ENCODE measurements around the gene CYTH1.

The CYTH1 gene

GRCh38 chr17:78748730-78749317 is 33.2 kb downstream of the CYTH1 start (continued):
- no peak for TF ChIP-seq ZNF148 (tag by site-specific recombination; IDR thresholded peaks at IDR 0.05; ENCODE audit: borderline replicate concordance)
- no peak for TF ChIP-seq ZNF792 (tag by site-specific recombination; IDR thresholded peaks at IDR 0.05)

GRCh38 chr17:78748048-78748729 is 33.9 kb downstream of the CYTH1 start:
- ChIA-PET CTCF (interaction anchor here (0.6 to 3.0 kb wide), 6 partner anchors 14 to 636 kb away, joined by 3 to 12 read pairs (median 4); no protein-coding TSS in a partner anchor), POLR2A (no interaction called here)
- TF ChIP-seq ZBTB1 (tag by site-specific recombination; IDR thresholded peaks at IDR 0.05), result no peak
- TF ChIP-seq ZNF140 (tag by site-specific recombination; IDR thresholded peaks at IDR 0.05), result no peak
- TF ChIP-seq ZNF785 (tag by site-specific recombination; IDR thresholded peaks at IDR 0.05), result no peak
- no peak for TF ChIP-seq ZIC2 (tag by site-specific recombination; IDR thresholded peaks at IDR 0.05)
- TF ChIP-seq PRDM10 (tag by site-specific recombination; IDR thresholded peaks at IDR 0.05), result no peak
- TF ChIP-seq ELK4 (IDR thresholded peaks at IDR 0.05; ENCODE audit: borderline replicate concordance, low read depth, low read length), result no peak
- TF ChIP-seq ZNF843 (tag by site-specific recombination; IDR thresholded peaks at IDR 0.05), result no peak
- TF ChIP-seq ZNF16 (tag by site-specific recombination; IDR thresholded peaks at IDR 0.05; ENCODE audit: low read depth), result no peak
- TF ChIP-seq ZXDB (tag by site-specific recombination; IDR thresholded peaks at IDR 0.05), result no peak
- TF ChIP-seq HOXA7 (CRISPR knock-in tag; IDR thresholded peaks at IDR 0.05; ENCODE audit: borderline replicate concordance), result no peak
- TF ChIP-seq ZBTB20 (tag by site-specific recombination; IDR thresholded peaks at IDR 0.05), result no peak
- TF ChIP-seq SP2 (tag by site-specific recombination; IDR thresholded peaks at IDR 0.05), result no peak
- no peak for TF ChIP-seq TSHZ1 (tag by site-specific recombination; IDR thresholded peaks at IDR 0.05; ENCODE audit: borderline replicate concordance)
- TF ChIP-seq ZNF362 (tag by site-specific recombination; IDR thresholded peaks at IDR 0.05), result no peak
- TF ChIP-seq ZNF366 (tag by site-specific recombination; conservative IDR thresholded peaks at IDR 0.05), result no peak
- no peak for TF ChIP-seq ZEB2 (tag by site-specific recombination; IDR thresholded peaks at IDR 0.05)
- TF ChIP-seq ZNF510 (tag by site-specific recombination; IDR thresholded peaks at IDR 0.05; ENCODE audit: insufficient replicate concordance), result no peak
- no peak for TF ChIP-seq ZNF837 (tag by site-specific recombination; IDR thresholded peaks at IDR 0.05)
- no peak for TF ChIP-seq ZNF473 (tag by site-specific recombination; IDR thresholded peaks at IDR 0.05)
- no peak for TF ChIP-seq ZBTB26 (tag by site-specific recombination; optimal IDR thresholded peaks at IDR 0.05)

More at GRCh38 chr17:78748048-78748729, 33.9 kb downstream of the CYTH1 start:
- H3K4me1 ChIP-seq (ENCODE audit: control insufficient read depth, insufficient read depth, low read length), result peaks cover 7% of the 10 kb centered on the region
- no peak overlapping the region for H3K4me3 ChIP-seq (ENCODE audit: low read depth, low read length)
- no peak overlapping the region for H3K27ac ChIP-seq (ENCODE audit: extremely low read depth, low read depth, low read length)
- H3K36me3 ChIP-seq (ENCODE audit: control insufficient read depth in 2 of 2, insufficient read depth in 1 of 2, low read length in 2 of 2), result no peaks in the 10 kb centered on the region
- no peaks in the 10 kb centered on the region for H3K9me3 ChIP-seq (ENCODE audit: control insufficient read depth, insufficient read depth, low read depth, low read length)

Data from HEK293 (cell line).